ENCODE results near the gene TBX19.

DNA sequence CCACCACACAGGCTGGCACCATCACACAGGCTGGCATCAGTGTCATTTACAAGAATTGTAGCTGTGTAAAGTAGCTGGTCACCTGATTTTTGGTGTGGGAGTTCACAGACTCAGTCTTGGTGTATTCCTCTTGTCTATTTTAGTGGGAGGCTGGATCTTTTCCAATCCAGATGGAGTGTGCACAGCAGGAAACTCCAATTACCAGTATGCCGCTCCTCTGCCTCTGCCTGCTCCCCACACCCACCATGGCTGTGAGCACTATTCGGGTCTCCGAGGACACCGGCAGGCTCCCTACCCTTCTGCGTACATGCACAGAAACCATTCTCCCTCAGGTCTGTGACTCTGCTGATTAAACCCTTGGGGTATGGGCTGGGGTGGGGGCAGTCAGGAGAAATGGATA lies 24.2 kb downstream of the TBX19 start:
- TF ChIP-seq, protein P1, sequence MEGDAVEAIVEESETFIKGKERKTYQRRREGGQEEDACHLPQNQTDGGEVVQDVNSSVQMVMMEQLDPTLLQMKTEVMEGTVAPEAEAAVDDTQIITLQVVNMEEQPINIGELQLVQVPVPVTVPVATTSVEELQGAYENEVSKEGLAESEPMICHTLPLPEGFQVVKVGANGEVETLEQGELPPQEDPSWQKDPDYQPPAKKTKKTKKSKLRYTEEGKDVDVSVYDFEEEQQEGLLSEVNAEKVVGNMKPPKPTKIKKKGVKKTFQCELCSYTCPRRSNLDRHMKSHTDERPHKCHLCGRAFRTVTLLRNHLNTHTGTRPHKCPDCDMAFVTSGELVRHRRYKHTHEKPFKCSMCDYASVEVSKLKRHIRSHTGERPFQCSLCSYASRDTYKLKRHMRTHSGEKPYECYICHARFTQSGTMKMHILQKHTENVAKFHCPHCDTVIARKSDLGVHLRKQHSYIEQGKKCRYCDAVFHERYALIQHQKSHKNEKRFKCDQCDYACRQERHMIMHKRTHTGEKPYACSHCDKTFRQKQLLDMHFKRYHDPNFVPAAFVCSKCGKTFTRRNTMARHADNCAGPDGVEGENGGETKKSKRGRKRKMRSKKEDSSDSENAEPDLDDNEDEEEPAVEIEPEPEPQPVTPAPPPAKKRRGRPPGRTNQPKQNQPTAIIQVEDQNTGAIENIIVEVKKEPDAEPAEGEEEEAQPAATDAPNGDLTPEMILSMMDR (IDR thresholded peaks at IDR 0.05): no peak
- TF ChIP-seq POLR2A (IDR thresholded peaks at IDR 0.05) (no peak), POLR2AphosphoS5 (IDR thresholded peaks at IDR 0.05) (no peak)
